Measurements from ENCODE around the gene HEXIM1.

DNA sequence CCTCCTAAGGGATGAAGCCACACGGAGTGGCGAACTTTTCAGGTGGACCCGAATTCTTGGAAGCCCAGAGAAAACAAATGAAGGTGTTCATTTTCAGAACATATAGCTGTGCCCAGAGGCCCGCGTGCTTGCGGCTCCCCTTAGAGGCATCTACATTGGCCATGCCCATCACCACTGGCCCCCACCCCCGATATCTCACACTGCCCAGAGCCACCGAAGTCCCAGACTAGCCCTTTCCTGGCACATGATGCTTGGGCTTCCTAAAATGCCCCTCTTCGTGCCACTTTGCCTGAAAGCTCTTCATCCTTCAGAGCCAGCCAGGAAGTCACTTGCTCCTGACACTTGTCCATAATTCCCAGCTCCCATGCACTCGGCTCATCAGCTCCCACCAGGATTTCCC, 2.1 kb upstream of the HEXIM1 start:
- TF ChIP-seq, protein P1, sequence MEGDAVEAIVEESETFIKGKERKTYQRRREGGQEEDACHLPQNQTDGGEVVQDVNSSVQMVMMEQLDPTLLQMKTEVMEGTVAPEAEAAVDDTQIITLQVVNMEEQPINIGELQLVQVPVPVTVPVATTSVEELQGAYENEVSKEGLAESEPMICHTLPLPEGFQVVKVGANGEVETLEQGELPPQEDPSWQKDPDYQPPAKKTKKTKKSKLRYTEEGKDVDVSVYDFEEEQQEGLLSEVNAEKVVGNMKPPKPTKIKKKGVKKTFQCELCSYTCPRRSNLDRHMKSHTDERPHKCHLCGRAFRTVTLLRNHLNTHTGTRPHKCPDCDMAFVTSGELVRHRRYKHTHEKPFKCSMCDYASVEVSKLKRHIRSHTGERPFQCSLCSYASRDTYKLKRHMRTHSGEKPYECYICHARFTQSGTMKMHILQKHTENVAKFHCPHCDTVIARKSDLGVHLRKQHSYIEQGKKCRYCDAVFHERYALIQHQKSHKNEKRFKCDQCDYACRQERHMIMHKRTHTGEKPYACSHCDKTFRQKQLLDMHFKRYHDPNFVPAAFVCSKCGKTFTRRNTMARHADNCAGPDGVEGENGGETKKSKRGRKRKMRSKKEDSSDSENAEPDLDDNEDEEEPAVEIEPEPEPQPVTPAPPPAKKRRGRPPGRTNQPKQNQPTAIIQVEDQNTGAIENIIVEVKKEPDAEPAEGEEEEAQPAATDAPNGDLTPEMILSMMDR (IDR thresholded peaks at IDR 0.05 in 4 of 5, conservative IDR thresholded peaks at IDR 0.05 in 1 of 5), result no peak
- no peak for TF ChIP-seq POLR2A (IDR thresholded peaks at IDR 0.05)

Measured in gastrocnemius medialis (tissue), 4 donors.